ENCODE results near the gene TENM4. TPM values are rescaled to one million over a fixed set of nuclear protein-coding genes. Genes with fewer than 3 reads are reported as not detected.
"Not testable (repeated sequence)": the region's sequence is repeated elsewhere in the genome, so short reads cannot be mapped to it uniquely, and the experiment has no call there.

TENM4 gene
- total and polyA plus RNA-seq, 4 donors, result 0.02 to 0.33 (median 0.14) TPM

DNA sequence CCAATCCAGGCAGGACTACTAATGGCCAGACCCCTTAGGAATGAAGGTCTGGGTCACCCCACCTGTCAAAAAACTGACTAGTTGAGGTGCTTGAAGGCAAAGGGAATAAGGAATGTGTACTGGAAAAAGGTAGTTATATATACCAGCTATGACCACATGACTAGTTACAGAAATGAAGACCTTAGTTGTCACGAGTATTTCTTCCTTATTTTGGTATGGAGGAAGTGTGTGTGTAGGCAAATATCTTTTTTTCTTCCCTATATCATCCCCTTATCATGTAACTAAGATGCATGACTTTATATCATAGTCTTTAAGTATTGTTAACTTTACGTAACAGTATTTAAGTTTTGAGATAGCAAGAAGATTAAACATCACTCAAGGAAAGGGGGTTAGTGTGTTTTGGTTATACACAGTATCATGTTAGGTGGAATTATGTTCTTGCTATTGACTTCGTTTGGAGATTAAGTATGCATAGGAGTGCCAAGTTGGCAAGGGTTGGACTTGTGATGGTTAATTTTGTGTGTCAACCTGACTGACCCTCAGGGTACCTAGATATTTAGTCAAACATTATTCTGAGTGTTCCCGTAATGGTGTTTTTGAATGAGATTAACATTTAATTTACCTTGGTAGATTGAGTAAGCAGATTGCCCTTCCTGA lies 828.0 kb downstream of the TENM4 start:
- H3K36me3 ChIP-seq (ENCODE audit: control insufficient read depth in 4 of 4, insufficient read depth in 3 of 4, low read depth in 1 of 4, low read length in 3 of 4), result no peaks in the 10 kb centered on the region
- DNase-seq (ENCODE audit: low spot score), result no peak
- no peak overlapping the region for H3K27ac ChIP-seq (ENCODE audit: low read depth in 1 of 2, low read length in 2 of 2)
- TF ChIP-seq SP1 (IDR thresholded peaks at IDR 0.05) (no peak), ZBTB33 (IDR thresholded peaks at IDR 0.05) (no peak), NR2F2 (IDR thresholded peaks at IDR 0.05) (no peak), EGR1 (IDR thresholded peaks at IDR 0.05; ENCODE audit: low read depth in 2 of 2) (no peak), REST (IDR thresholded peaks at IDR 0.05) (no peak), MAX (IDR thresholded peaks at IDR 0.05) (no peak), GABPA (IDR thresholded peaks at IDR 0.05 in 1 of 2, conservative IDR thresholded peaks at IDR 0.05 in 1 of 2) (no peak), HNF4G (IDR thresholded peaks at IDR 0.05) (no peak)
- no peak overlapping the region for H3K4me3 ChIP-seq (ENCODE audit: low read depth in 1 of 3, low read length in 3 of 3)
- WGBS, result 74% methylated on average over 4 of the region's 4 CpGs
- H3K9me3 ChIP-seq (ENCODE audit: control insufficient read depth in 4 of 4, low read length in 3 of 4), result no peaks in the 10 kb centered on the region
- no peaks in the 10 kb centered on the region for H3K4me1 ChIP-seq (ENCODE audit: control insufficient read depth in 4 of 4, insufficient read depth in 4 of 4, low read length in 3 of 4)
- H3K9ac ChIP-seq (ENCODE audit: low read depth in 1 of 2, low read length in 2 of 2), result no peak overlapping the region
- H3K27me3 ChIP-seq (ENCODE audit: control insufficient read depth in 4 of 4, insufficient read depth in 4 of 4, low read length in 3 of 4), result no peaks in the 10 kb centered on the region

DNA sequence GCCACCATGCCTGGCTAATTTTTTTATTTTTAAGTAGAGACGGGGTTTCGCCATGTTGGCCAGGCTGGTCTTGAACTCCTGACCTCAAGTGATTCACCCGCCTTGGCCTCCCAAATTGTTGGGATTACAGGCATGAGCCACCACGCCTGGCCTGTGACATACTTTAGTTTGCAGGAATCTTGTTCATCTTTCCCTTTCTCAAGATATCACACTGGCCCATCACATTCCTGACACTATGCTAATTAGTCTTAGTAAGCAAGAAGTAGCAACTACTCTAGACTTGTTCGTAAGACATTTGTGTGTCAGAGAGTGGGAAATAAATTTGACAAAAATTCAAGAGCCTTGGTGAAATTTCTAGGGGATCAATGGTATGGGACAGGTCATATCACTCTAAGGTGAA lies 831.5 kb downstream of the TENM4 start:
- 95% methylated on average over 5 of the region's 5 CpGs for WGBS
- H3K36me3 ChIP-seq (ENCODE audit: control insufficient read depth in 4 of 4, insufficient read depth in 3 of 4, low read depth in 1 of 4, low read length in 3 of 4); H3K27ac ChIP-seq (ENCODE audit: low read depth in 1 of 2, low read length in 2 of 2); H3K27me3 ChIP-seq (ENCODE audit: control insufficient read depth in 4 of 4, insufficient read depth in 4 of 4, low read length in 3 of 4); H3K4me1 ChIP-seq (ENCODE audit: control insufficient read depth in 4 of 4, insufficient read depth in 4 of 4, low read length in 3 of 4); H3K9me3 ChIP-seq (ENCODE audit: control insufficient read depth in 4 of 4, low read length in 3 of 4); H3K4me3 ChIP-seq (ENCODE audit: low read depth in 1 of 3, low read length in 3 of 3); H3K9ac ChIP-seq (ENCODE audit: low read depth in 1 of 2, low read length in 2 of 2); DNase-seq (ENCODE audit: low spot score): not testable (repeated sequence)

GRCh38 chr11:78607696-78608095 lies 833.1 kb downstream of the TENM4 start:
- no peaks in the 10 kb centered on the region for H3K36me3 ChIP-seq (ENCODE audit: control insufficient read depth in 4 of 4, insufficient read depth in 3 of 4, low read depth in 1 of 4, low read length in 3 of 4)
- no peak for TF ChIP-seq NR2F2 (IDR thresholded peaks at IDR 0.05)
- TF ChIP-seq RXRA (IDR thresholded peaks at IDR 0.05), result no peak
- no peak for TF ChIP-seq FOXA1 (IDR thresholded peaks at IDR 0.05)
- TF ChIP-seq YY1 (IDR thresholded peaks at IDR 0.05), result no peak
- TF ChIP-seq HNF4G (IDR thresholded peaks at IDR 0.05), result no peak
- no peak for TF ChIP-seq GABPA (IDR thresholded peaks at IDR 0.05 in 1 of 2, conservative IDR thresholded peaks at IDR 0.05 in 1 of 2)
- TF ChIP-seq RAD21 (IDR thresholded peaks at IDR 0.05), result no peak
- TF ChIP-seq, protein P1, sequence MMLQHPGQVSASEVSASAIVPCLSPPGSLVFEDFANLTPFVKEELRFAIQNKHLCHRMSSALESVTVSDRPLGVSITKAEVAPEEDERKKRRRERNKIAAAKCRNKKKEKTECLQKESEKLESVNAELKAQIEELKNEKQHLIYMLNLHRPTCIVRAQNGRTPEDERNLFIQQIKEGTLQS (IDR thresholded peaks at IDR 0.05), result no peak
- no peak for TF ChIP-seq EGR1 (IDR thresholded peaks at IDR 0.05; ENCODE audit: low read depth in 2 of 2)
- TF ChIP-seq FOXA2 (IDR thresholded peaks at IDR 0.05), result no peak
- TF ChIP-seq TAF1 (conservative IDR thresholded peaks at IDR 0.05), result no peak
- TF ChIP-seq JUND (IDR thresholded peaks at IDR 0.05), result no peak
- no peak for TF ChIP-seq SP1 (IDR thresholded peaks at IDR 0.05)
- no peak for TF ChIP-seq MAX (IDR thresholded peaks at IDR 0.05)
- TF ChIP-seq CTCF (IDR thresholded peaks at IDR 0.05; ENCODE audit: low read depth, low read length, missing input control), result no peak

More at GRCh38 chr11:78607696-78608095, 833.1 kb downstream of the TENM4 start:
- H3K9me3 ChIP-seq (ENCODE audit: control insufficient read depth in 4 of 4, low read length in 3 of 4), result no peaks in the 10 kb centered on the region
- DNase-seq (ENCODE audit: low spot score), result no peak
- H3K9ac ChIP-seq (ENCODE audit: low read depth in 1 of 2, low read length in 2 of 2), result no peak overlapping the region
- H3K4me1 ChIP-seq (ENCODE audit: control insufficient read depth in 4 of 4, insufficient read depth in 4 of 4, low read length in 3 of 4), result no peaks in the 10 kb centered on the region
- H3K4me3 ChIP-seq (ENCODE audit: low read depth in 1 of 3, low read length in 3 of 3), result no peak overlapping the region
- H3K27ac ChIP-seq (ENCODE audit: low read depth in 1 of 2, low read length in 2 of 2), result no peak overlapping the region
- peaks cover 0 to 3% (median 0%) of the 10 kb centered on the region in 4 donors for H3K27me3 ChIP-seq (ENCODE audit: control insufficient read depth in 4 of 4, insufficient read depth in 4 of 4, low read length in 3 of 4)
